HEK293 (cell line): Measurements from ENCODE around the gene NOC2L.
A peak's percentile ranks its signal among the peaks of the same experiment; 100 is the strongest.

ENCODE experiments used
- AEBP2 ChIP-seq: fragments of 450-650 bp; formaldehyde crosslinking; IDR thresholded peaks from 2 replicates; pipeline ENCODE4 v1.5.1; 2016; ENCODE audit warnings: missing biosample characterization, missing genetic modification characterization, borderline replicate concordance
- ELK4 ChIP-seq: IDR thresholded peaks from 2 replicates; pipeline ENCODE4 v1.6.1; 2011; ENCODE audit warnings: mild to moderate bottlenecking, low read depth, low read length, borderline replicate concordance
- FEZF1 ChIP-seq: fragments of 450-650 bp; formaldehyde crosslinking; IDR thresholded peaks from 2 replicates; pipeline ENCODE4 v1.5.1; 2016; ENCODE audit warnings: missing biosample characterization, missing genetic modification characterization
- RBAK ChIP-seq: fragments of 450-650 bp; formaldehyde crosslinking; IDR thresholded peaks from 2 replicates; pipeline ENCODE4 v1.5.1; 2016; ENCODE audit warnings: missing biosample characterization, missing genetic modification characterization
- SALL2 ChIP-seq: fragments of 450-650 bp; formaldehyde crosslinking; IDR thresholded peaks from 2 replicates; pipeline ENCODE4 v1.5.0; 2017; ENCODE audit warnings: missing biosample characterization, mild to moderate bottlenecking, missing genetic modification characterization, borderline replicate concordance
- WT1 ChIP-seq: fragments of 450-650 bp; formaldehyde crosslinking; IDR thresholded peaks from 2 replicates; pipeline ENCODE4 v1.5.1; 2016; ENCODE audit warnings: missing biosample characterization, missing genetic modification characterization
- ZBTB11 ChIP-seq: fragments of 450-650 bp; formaldehyde crosslinking; conservative IDR thresholded peaks from 2 replicates; pipeline ENCODE4 v1.5.1; 2016; ENCODE audit warnings: low read depth, missing biosample characterization, missing genetic modification characterization
- ZBTB6 ChIP-seq: fragments of 450-650 bp; formaldehyde crosslinking; IDR thresholded peaks from 2 replicates; pipeline ENCODE4 v1.5.1; 2017; ENCODE audit warnings: missing biosample characterization, missing genetic modification characterization
- ZBTB8A ChIP-seq: fragments of 450-650 bp; formaldehyde crosslinking; IDR thresholded peaks from 2 replicates; pipeline ENCODE4 v1.5.1; 2016; ENCODE audit warnings: missing biosample characterization, missing genetic modification characterization
- ZFP37 ChIP-seq: fragments of 450-650 bp; formaldehyde crosslinking; IDR thresholded peaks from 2 replicates; pipeline ENCODE4 v1.5.1; 2016; ENCODE audit warnings: missing biosample characterization, missing genetic modification characterization
- ZNF148 ChIP-seq: fragments of 450-650 bp; formaldehyde crosslinking; IDR thresholded peaks from 2 replicates; pipeline ENCODE4 v1.5.0; 2017; ENCODE audit warnings: missing biosample characterization, missing genetic modification characterization, borderline replicate concordance
- ZNF155 ChIP-seq: fragments of 450-650 bp; formaldehyde crosslinking; IDR thresholded peaks from 2 replicates; pipeline ENCODE4 v1.5.1; 2016; ENCODE audit warnings: missing biosample characterization, missing genetic modification characterization
- ZNF174 ChIP-seq: fragments of 450-650 bp; formaldehyde crosslinking; IDR thresholded peaks from 2 replicates; pipeline ENCODE4 v1.5.0; 2017; ENCODE audit warnings: missing biosample characterization, mild to moderate bottlenecking, missing genetic modification characterization
- ZNF184 ChIP-seq: fragments of 450-650 bp; IDR thresholded peaks from 2 replicates; pipeline ENCODE4 v1.5.1; 2018; ENCODE audit warnings: missing biosample characterization, mild to moderate bottlenecking, missing genetic modification characterization
- ZNF2 ChIP-seq: fragments of 450-650 bp; formaldehyde crosslinking; IDR thresholded peaks from 2 replicates; pipeline ENCODE4 v1.5.1; 2016; ENCODE audit warnings: missing biosample characterization, missing genetic modification characterization
- ZNF23 ChIP-seq: fragments of 450-650 bp; formaldehyde crosslinking; IDR thresholded peaks from 2 replicates; pipeline ENCODE4 v1.5.1; 2016; ENCODE audit warnings: missing biosample characterization, missing genetic modification characterization, borderline replicate concordance
- ZNF239 ChIP-seq: fragments of 450-650 bp; formaldehyde crosslinking; IDR thresholded peaks from 2 replicates; pipeline ENCODE4 v1.5.1; 2016; ENCODE audit warnings: missing biosample characterization, missing genetic modification characterization
- ZNF24 ChIP-seq: fragments of 450-650 bp; formaldehyde crosslinking; IDR thresholded peaks from 2 replicates; pipeline ENCODE4 v1.5.1; 2016; ENCODE audit warnings: missing biosample characterization, missing genetic modification characterization
- ZNF248 ChIP-seq: fragments of 450-650 bp; formaldehyde crosslinking; IDR thresholded peaks from 2 replicates; pipeline ENCODE4 v1.5.1; 2017; ENCODE audit warnings: missing biosample characterization, missing genetic modification characterization
- ZNF280C ChIP-seq: fragments of 450-650 bp; formaldehyde crosslinking; IDR thresholded peaks from 2 replicates; pipeline ENCODE4 v1.5.1; 2016; ENCODE audit warnings: missing biosample characterization, missing genetic modification characterization
- ZNF548 ChIP-seq: fragments of 450-650 bp; formaldehyde crosslinking; IDR thresholded peaks from 2 replicates; pipeline ENCODE4 v1.5.1; 2016; ENCODE audit warnings: missing biosample characterization, missing genetic modification characterization
- ZNF555 ChIP-seq: fragments of 450-650 bp; formaldehyde crosslinking; conservative IDR thresholded peaks from 2 replicates; pipeline ENCODE4 v1.5.1; 2017; ENCODE audit warnings: missing biosample characterization, mild to moderate bottlenecking, missing genetic modification characterization, inconsistent platforms
- ZNF704 ChIP-seq: fragments of 450-650 bp; formaldehyde crosslinking; IDR thresholded peaks from 2 replicates; pipeline ENCODE4 v1.5.1; 2016; ENCODE audit warnings: missing biosample characterization, missing genetic modification characterization
- ZNF747 ChIP-seq: fragments of 450-650 bp; formaldehyde crosslinking; IDR thresholded peaks from 2 replicates; pipeline ENCODE4 v1.5.1; 2016; ENCODE audit warnings: missing biosample characterization, missing genetic modification characterization
- ZNF776 ChIP-seq: fragments of 450-650 bp; formaldehyde crosslinking; IDR thresholded peaks from 2 replicates; pipeline ENCODE4 v1.5.0; 2017; ENCODE audit warnings: missing biosample characterization, missing genetic modification characterization, borderline replicate concordance
- ZNF777 ChIP-seq: fragments of 450-650 bp; formaldehyde crosslinking; IDR thresholded peaks from 2 replicates; pipeline ENCODE4 v1.5.1; 2017; ENCODE audit warnings: missing biosample characterization, missing genetic modification characterization, borderline replicate concordance
- ZNF837 ChIP-seq: fragments of 450-650 bp; formaldehyde crosslinking; IDR thresholded peaks from 2 replicates; pipeline ENCODE4 v1.5.1; 2016; ENCODE audit warnings: missing biosample characterization, missing genetic modification characterization

NOC2L gene

GRCh38 chr1:942864-943533, 16.1 kb downstream of the NOC2L start (continued):
- TF ChIP-seq WT1 (tag by site-specific recombination), result peak; percentile 97
- TF ChIP-seq ZNF777 (tag by site-specific recombination), result no peak
- no peak for TF ChIP-seq ZNF155 (tag by site-specific recombination)
- TF ChIP-seq ZNF174 (tag by site-specific recombination), result no peak
- TF ChIP-seq ZFP37 (tag by site-specific recombination), result peak; percentile 72
- no peak for TF ChIP-seq ZBTB11
- TF ChIP-seq ZBTB8A (tag by site-specific recombination), result peak; percentile 97
- peak; percentile 80 for TF ChIP-seq ZNF24 (tag by site-specific recombination)
- no peak for TF ChIP-seq ZNF548 (tag by site-specific recombination)
- no peak for TF ChIP-seq ZNF280C (tag by site-specific recombination)
- no peak for TF ChIP-seq SALL2 (tag by site-specific recombination)
- TF ChIP-seq ZNF747, result no peak
- TF ChIP-seq ZNF704, result no peak
- no peak; the same call in 1 of the 2 replicates for TF ChIP-seq ZNF184
- no peak for TF ChIP-seq ZNF837 (tag by site-specific recombination)
- TF ChIP-seq ZNF148 (tag by site-specific recombination), result no peak
- no peak for TF ChIP-seq AEBP2
- peak; percentile 52; the same call in 1 of the 2 replicates for TF ChIP-seq FEZF1 (tag by site-specific recombination)
- TF ChIP-seq ZNF555 (tag by site-specific recombination), result no peak
- no peak for TF ChIP-seq ZNF23 (tag by site-specific recombination)
- TF ChIP-seq ZNF239, result no peak
- TF ChIP-seq ZBTB6 (tag by site-specific recombination), result no peak; the same call in 1 of the 2 replicates
- TF ChIP-seq ZNF776 (tag by site-specific recombination), result no peak
- no peak for TF ChIP-seq ELK4
- TF ChIP-seq ZNF248, result no peak
- TF ChIP-seq ZNF2 (tag by site-specific recombination), result peak; percentile 69; the same call in 1 of the 2 replicates
- TF ChIP-seq RBAK, result no peak
